Measurements from ENCODE around the gene USP6. TPM values are rescaled to one million over a fixed set of nuclear protein-coding genes. Genes with fewer than 3 reads are reported as not detected.
"Not testable (repeated sequence)": the region's sequence is repeated elsewhere in the genome, so short reads cannot be mapped to it uniquely, and the experiment has no call there.

The USP6 gene
- total and polyA plus RNA-seq, 4 donors = under 0.01 to 0.18 (median 0.05) TPM; not detected in 1

DNA sequence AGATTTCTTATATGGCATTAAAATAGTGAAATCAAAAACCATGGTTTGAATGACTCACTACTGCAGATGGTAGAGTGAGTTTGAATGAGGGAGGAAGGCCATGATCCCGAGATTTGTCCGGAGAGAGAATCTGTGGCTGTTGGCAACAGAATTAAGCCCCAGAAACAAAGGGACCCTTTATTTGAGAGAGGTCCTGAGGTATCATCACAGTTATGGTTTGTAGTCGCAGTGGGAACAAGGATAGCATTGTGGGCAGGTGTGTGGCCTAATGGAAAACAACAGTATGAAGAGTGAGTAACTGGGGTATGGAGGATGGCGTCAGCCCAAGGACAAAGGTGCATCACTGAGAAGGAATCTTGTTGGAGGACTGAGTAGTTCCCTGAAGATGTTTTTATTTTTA, 46.1 kb upstream of the USP6 start:
- Histone ChIP-seq H3K9ac (ENCODE audit: low read depth in 1 of 2, low read length in 2 of 2) (no peak overlapping the region), H3K36me3 (ENCODE audit: control insufficient read depth in 4 of 4, insufficient read depth in 3 of 4, low read depth in 1 of 4, low read length in 3 of 4) (no peaks in the 10 kb centered on the region), H3K4me3 (ENCODE audit: low read depth in 1 of 3, low read length in 3 of 3) (no peak overlapping the region), H3K27me3 (ENCODE audit: control insufficient read depth in 4 of 4, insufficient read depth in 4 of 4, low read length in 3 of 4) (no peaks in the 10 kb centered on the region), H3K9me3 (ENCODE audit: control insufficient read depth in 4 of 4, low read length in 3 of 4) (no peaks in the 10 kb centered on the region), H3K4me1 (ENCODE audit: control insufficient read depth in 4 of 4, insufficient read depth in 4 of 4, low read length in 3 of 4) (no peaks in the 10 kb centered on the region), H3K27ac (ENCODE audit: low read depth in 1 of 2, low read length in 2 of 2) (no peak overlapping the region)
- no peak for DNase-seq (ENCODE audit: low spot score)
- TF ChIP-seq YY1 (IDR thresholded peaks at IDR 0.05) = no peak
- TF ChIP-seq JUND (IDR thresholded peaks at IDR 0.05) = no peak
- TF ChIP-seq RXRA (IDR thresholded peaks at IDR 0.05) = no peak
- no peak for TF ChIP-seq GABPA (IDR thresholded peaks at IDR 0.05 in 1 of 2, conservative IDR thresholded peaks at IDR 0.05 in 1 of 2)
- no peak for TF ChIP-seq TAF1 (conservative IDR thresholded peaks at IDR 0.05)
- TF ChIP-seq, protein P1, sequence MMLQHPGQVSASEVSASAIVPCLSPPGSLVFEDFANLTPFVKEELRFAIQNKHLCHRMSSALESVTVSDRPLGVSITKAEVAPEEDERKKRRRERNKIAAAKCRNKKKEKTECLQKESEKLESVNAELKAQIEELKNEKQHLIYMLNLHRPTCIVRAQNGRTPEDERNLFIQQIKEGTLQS (IDR thresholded peaks at IDR 0.05) = no peak
- no peak for TF ChIP-seq HNF4G (IDR thresholded peaks at IDR 0.05)
- no peak for TF ChIP-seq CTCF (IDR thresholded peaks at IDR 0.05; ENCODE audit: low read depth, low read length, missing input control)
- no peak for TF ChIP-seq NR2F2 (IDR thresholded peaks at IDR 0.05)
- no peak for TF ChIP-seq MAX (IDR thresholded peaks at IDR 0.05)
- no peak for TF ChIP-seq FOXA1 (IDR thresholded peaks at IDR 0.05)
- no peak for TF ChIP-seq FOXA2 (IDR thresholded peaks at IDR 0.05)
- no peak for TF ChIP-seq HNF4A (conservative IDR thresholded peaks at IDR 0.05)
- 88% methylated on average over 4 of the region's 4 CpGs for WGBS

- H3K9me3 ChIP-seq (ENCODE audit: control insufficient read depth in 4 of 4, low read length in 3 of 4) = peaks cover 0 to 14% (median 5%) of the 10 kb centered on the region in 4 donors
- H3K27ac ChIP-seq (ENCODE audit: low read depth in 1 of 2, low read length in 2 of 2); H3K4me3 ChIP-seq (ENCODE audit: low read depth in 1 of 3, low read length in 3 of 3); H3K27me3 ChIP-seq (ENCODE audit: control insufficient read depth in 4 of 4, insufficient read depth in 4 of 4, low read length in 3 of 4); H3K36me3 ChIP-seq (ENCODE audit: control insufficient read depth in 4 of 4, insufficient read depth in 3 of 4, low read depth in 1 of 4, low read length in 3 of 4); H3K4me1 ChIP-seq (ENCODE audit: control insufficient read depth in 4 of 4, insufficient read depth in 4 of 4, low read length in 3 of 4); DNase-seq (ENCODE audit: low spot score); H3K9ac ChIP-seq (ENCODE audit: low read depth in 1 of 2, low read length in 2 of 2): not testable (repeated sequence)
- 90% methylated on average over 4 of the region's 5 CpGs for WGBS
These were observed 40.4 kb upstream of the USP6 start for GRCh38 chr17:5075472-5075871.

DNA sequence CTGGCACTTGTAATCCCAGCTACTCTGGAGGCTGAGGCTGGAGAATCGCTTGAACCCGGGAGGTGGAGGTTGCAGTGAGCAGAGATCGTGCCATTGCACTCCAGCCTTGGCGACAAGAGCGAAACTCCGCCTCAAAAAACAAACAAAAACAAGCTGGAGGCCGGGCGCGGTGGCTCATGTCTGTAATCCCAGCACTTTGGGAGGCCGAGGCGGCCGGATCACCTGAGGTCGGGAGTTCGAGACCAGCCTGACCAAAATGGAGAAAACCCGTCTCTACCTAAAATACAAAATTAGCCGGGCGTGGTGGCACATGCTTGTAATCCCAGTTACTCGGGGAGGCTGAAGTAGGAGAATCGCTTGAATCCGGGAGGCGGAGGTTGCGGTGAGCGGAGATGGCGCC, 38.6 kb upstream of the USP6 start:
- not testable (repeated sequence) for H3K9ac ChIP-seq (ENCODE audit: low read depth in 1 of 2, low read length in 2 of 2); H3K36me3 ChIP-seq (ENCODE audit: control insufficient read depth in 4 of 4, insufficient read depth in 3 of 4, low read depth in 1 of 4, low read length in 3 of 4); H3K27me3 ChIP-seq (ENCODE audit: control insufficient read depth in 4 of 4, insufficient read depth in 4 of 4, low read length in 3 of 4); H3K4me1 ChIP-seq (ENCODE audit: control insufficient read depth in 4 of 4, insufficient read depth in 4 of 4, low read length in 3 of 4); DNase-seq (ENCODE audit: low spot score); H3K27ac ChIP-seq (ENCODE audit: low read depth in 1 of 2, low read length in 2 of 2)
- WGBS = 97% methylated on average over 24 of the region's 24 CpGs
- Histone ChIP-seq H3K9me3 (ENCODE audit: control insufficient read depth in 4 of 4, low read length in 3 of 4) (peaks cover 0 to 14% (median 5%) of the 10 kb centered on the region in 4 donors), H3K4me3 (ENCODE audit: low read depth in 1 of 3, low read length in 3 of 3) (peak overlapping the region in 1 of 3 donors; percentile 89)

GRCh38 chr17:5077781-5078105, 38.1 kb upstream of the USP6 start:
- peak overlapping the region; percentile 57 to 89 (median 83) for H3K4me3 ChIP-seq (ENCODE audit: low read depth in 1 of 3, low read length in 3 of 3)
- DNase-seq (ENCODE audit: low spot score) = no peak
- H3K9ac ChIP-seq (ENCODE audit: low read depth in 1 of 2, low read length in 2 of 2) = peak overlapping the region in 1 of 2 donors; percentile 34
- peaks cover 0 to 5% (median 0%) of the 10 kb centered on the region in 4 donors for H3K4me1 ChIP-seq (ENCODE audit: control insufficient read depth in 4 of 4, insufficient read depth in 4 of 4, low read length in 3 of 4)
- 33% methylated on average over 14 of the region's 14 CpGs for WGBS
- H3K27me3 ChIP-seq (ENCODE audit: control insufficient read depth in 4 of 4, insufficient read depth in 4 of 4, low read length in 3 of 4) = no peaks in the 10 kb centered on the region
- peak overlapping the region; percentile 52 to 62 for H3K27ac ChIP-seq (ENCODE audit: low read depth in 1 of 2, low read length in 2 of 2)
- peaks cover 0 to 14% (median 5%) of the 10 kb centered on the region in 4 donors for H3K9me3 ChIP-seq (ENCODE audit: control insufficient read depth in 4 of 4, low read length in 3 of 4)
- H3K36me3 ChIP-seq (ENCODE audit: control insufficient read depth in 4 of 4, insufficient read depth in 3 of 4, low read depth in 1 of 4, low read length in 3 of 4) = no peaks in the 10 kb centered on the region
- TF ChIP-seq JUND (IDR thresholded peaks at IDR 0.05) (no peak), RXRA (IDR thresholded peaks at IDR 0.05) (no peak), RAD21 (IDR thresholded peaks at IDR 0.05) (no peak), HNF4A (conservative IDR thresholded peaks at IDR 0.05) (no peak), FOXA2 (IDR thresholded peaks at IDR 0.05) (no peak), NR2F2 (IDR thresholded peaks at IDR 0.05) (no peak), REST (IDR thresholded peaks at IDR 0.05) (no peak), SP1 (IDR thresholded peaks at IDR 0.05) (no peak), FOXA1 (IDR thresholded peaks at IDR 0.05) (no peak), YY1 (IDR thresholded peaks at IDR 0.05) (no peak)
- TF ChIP-seq, protein P2, sequence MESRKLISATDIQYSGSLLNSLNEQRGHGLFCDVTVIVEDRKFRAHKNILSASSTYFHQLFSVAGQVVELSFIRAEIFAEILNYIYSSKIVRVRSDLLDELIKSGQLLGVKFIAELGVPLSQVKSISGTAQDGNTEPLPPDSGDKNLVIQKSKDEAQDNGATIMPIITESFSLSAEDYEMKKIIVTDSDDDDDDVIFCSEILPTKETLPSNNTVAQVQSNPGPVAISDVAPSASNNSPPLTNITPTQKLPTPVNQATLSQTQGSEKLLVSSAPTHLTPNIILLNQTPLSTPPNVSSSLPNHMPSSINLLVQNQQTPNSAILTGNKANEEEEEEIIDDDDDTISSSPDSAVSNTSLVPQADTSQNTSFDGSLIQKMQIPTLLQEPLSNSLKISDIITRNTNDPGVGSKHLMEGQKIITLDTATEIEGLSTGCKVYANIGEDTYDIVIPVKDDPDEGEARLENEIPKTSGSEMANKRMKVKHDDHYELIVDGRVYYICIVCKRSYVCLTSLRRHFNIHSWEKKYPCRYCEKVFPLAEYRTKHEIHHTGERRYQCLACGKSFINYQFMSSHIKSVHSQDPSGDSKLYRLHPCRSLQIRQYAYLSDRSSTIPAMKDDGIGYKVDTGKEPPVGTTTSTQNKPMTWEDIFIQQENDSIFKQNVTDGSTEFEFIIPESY (IDR thresholded peaks at IDR 0.05) = no peak
